Spleen (tissue), 11 donors: ENCODE data around the gene RNF167. TPM values are rescaled to one million over a fixed set of nuclear protein-coding genes. Genes with fewer than 3 reads are reported as not detected.

Experiments used
- DNase-seq: peaks from one replicate; pipeline ENCODE4 v3.0.0-alpha.2; 2020
- H3K27ac ChIP-seq, 8 donors: fragments of 200-600 bp; sonication (generic) in 7 of 8; 1 replicate in 4 of 8; 2 replicates in 4 of 8; pipeline versions ENCODE4 v1.5.0 to v1.8.0; 2016 to 2021; ENCODE audit warnings: inconsistent platforms in 4 of 8, mild to moderate bottlenecking in 4 of 8, moderate library complexity in 1 of 8
- H3K27me3 ChIP-seq, 7 donors: fragments of 200-600 bp; sonication (generic) in 6 of 7; replicated peaks in 1 of 7; 1 replicate in 4 of 7; 2 replicates in 3 of 7; pipeline versions ENCODE4 v1.5.0 to v1.8.0; 2016 to 2021; ENCODE audit warnings: inconsistent platforms in 3 of 7, mild to moderate bottlenecking in 1 of 7
- H3K36me3 ChIP-seq, 6 donors: fragments of 200-600 bp; sonication (generic) in 5 of 6; 1 replicate in 4 of 6; 2 replicates in 2 of 6; pipeline versions ENCODE4 v1.5.0 to v1.8.0; 2016 to 2021; ENCODE audit warnings: inconsistent platforms in 2 of 6
- H3K4me1 ChIP-seq, 6 donors: fragments of 200-600 bp; sonication (generic) in 5 of 6; 1 replicate in 3 of 6; 2 replicates in 3 of 6; pipeline versions ENCODE4 v1.5.0 to v1.8.0; 2016 to 2021; ENCODE audit warnings: inconsistent platforms in 3 of 6
- H3K4me3 ChIP-seq, 8 donors: fragments of 200-600 bp; sonication (generic) in 7 of 8; 1 replicate in 4 of 8; 2 replicates in 4 of 8; pipeline versions ENCODE4 v1.5.0 to v1.8.0; 2016 to 2021; ENCODE audit warnings: inconsistent platforms in 4 of 8, mild to moderate bottlenecking in 4 of 8, moderate library complexity in 2 of 8
- H3K9me3 ChIP-seq, 8 donors: fragments of 200-600 bp; sonication (generic) in 7 of 8; 1 replicate in 4 of 8; 2 replicates in 4 of 8; pipeline versions ENCODE4 v1.5.0 to v1.8.0; 2016 to 2021; ENCODE audit warnings: inconsistent platforms in 4 of 8
- CTCF ChIP-seq, 11 experiments: fragments of 200-600 bp in 7 of 11; fragments of 450-650 bp in 4 of 11; sonication (generic) in 4 of 11; IDR thresholded peaks in 8 of 11; conservative IDR thresholded peaks in 3 of 11; 1 replicate in 7 of 11; 2 replicates in 4 of 11; pipeline versions ENCODE4 v1.4.0 to v1.8.0; 2016 to 2021; ENCODE audit warnings: antibody characterized with exemption in 11 of 11, inconsistent platforms in 4 of 11, mild to moderate bottlenecking in 1 of 11
- POLR2A ChIP-seq, 3 donors: fragments of 450-650 bp; IDR thresholded peaks; one replicate each; pipeline ENCODE4 v1.5.1; 2017; ENCODE audit warnings: antibody characterized with exemption in 3 of 3, mild to moderate bottlenecking in 1 of 3
- POLR2AphosphoS5 ChIP-seq, 3 donors: sonication (generic); formaldehyde crosslinking; IDR thresholded peaks; one replicate each; pipeline ENCODE4 v1.5.1; 2017; ENCODE audit warnings: antibody characterized with exemption in 3 of 3
- WGBS, 5 donors: extraction: QIAGEN DNeasy Blood & Tissue Kit in 3 of 5; methylation state at CpG; one replicate each; pipeline versions ENCODE4 v1.1.5 to v1.1.7; 2013 to 2018; 5-methylcytosine and 5-hydroxymethylcytosine counted together
- intact Hi-C: fragments of 100-400 bp; cut with DNase I; formaldehyde crosslinking; loops from one replicate; pipeline ENCODE4 v1.15.0; 2023; ENCODE audit warnings: low total_unique reads
- polyA plus RNA-seq, 3 donors: library from polyadenylated mRNA; stranded (reverse); fragments of 200-250 nt; gene quantifications; one replicate each; pipeline ENCODE4 v1.2.1, GENCODE V29; 2013
- total RNA-seq, 7 donors: library from RNA; depleted of rRNA in 3 of 7; stranded (reverse); fragments of >200 nt in 3 of 7; fragmentation: NEBNext Ultra II Directional in 4 of 7; extraction: Animal tissue kit (Norgen Biotek cat#: 25700) in 4 of 7; gene quantifications; one replicate each; pipeline versions ENCODE4 v1.1.0 to v1.2.1, GENCODE V29; 2016 to 2021
- donor health status: healthy with polysubstance abuse.
- donor health status: DM: no; HTN: no; CAD: no; lungs with moderate emphysema.
- donor health status: DM: no; HTN: no; CAD: no.
- donor health status: Bipolar disorder and iron deficiency.
- donor health status: healthy.
- donor health status: DM: no; HTN: no; CAD: no.
- donor health status: DM: yes; HTN: yes; CAD: no.

RNF167 gene
- total and polyA plus RNA-seq, 10 donors: 57.6 to 146 (median 93.2) TPM

DNA sequence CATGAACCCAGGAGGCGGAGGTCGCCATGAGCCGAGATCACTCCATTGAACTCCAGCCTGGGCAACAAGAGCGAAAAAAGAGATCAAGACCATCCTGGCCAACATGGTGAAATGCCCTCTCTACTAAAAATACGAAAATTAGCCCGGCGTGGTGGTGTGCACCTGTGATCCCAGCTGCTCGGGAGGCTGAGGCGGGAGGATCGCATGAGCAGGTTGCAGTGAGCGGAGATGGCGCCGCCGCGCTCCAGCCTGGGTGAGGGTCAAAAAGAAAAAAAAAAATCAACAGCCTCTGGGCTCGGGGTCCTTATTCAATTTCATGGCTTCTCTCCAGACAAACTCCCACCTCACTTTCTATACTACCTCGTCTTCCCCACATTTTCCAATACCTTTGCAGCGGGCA is 11.2 kb upstream of the RNF167 start:
- TF ChIP-seq POLR2A (IDR thresholded peaks at IDR 0.05) (no peak), POLR2AphosphoS5 (IDR thresholded peaks at IDR 0.05) (peak in 1 of 3 donors; percentile 23)
- DNase-seq: no peak
- intact Hi-C loops: no loop called here

DNA sequence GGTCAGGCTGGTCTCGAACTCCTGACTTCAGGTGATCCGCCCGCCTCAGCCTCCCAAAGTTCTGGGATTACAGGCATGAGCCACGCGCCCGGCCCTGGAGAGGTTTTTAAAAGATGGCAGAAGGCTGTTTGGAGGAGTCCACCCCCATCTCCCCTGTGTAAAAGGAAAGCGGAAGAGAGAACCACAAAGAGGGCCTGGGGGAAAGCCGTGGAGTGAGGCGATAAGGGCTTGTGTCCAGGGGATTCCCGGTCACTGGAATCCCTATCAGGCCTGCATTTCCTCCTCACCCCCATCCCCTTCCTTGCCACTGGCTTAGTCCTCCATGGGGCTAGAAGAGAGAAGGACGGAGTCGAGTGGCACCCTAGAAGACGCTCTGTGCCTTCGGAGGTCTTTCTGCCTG is 8.1 kb upstream of the RNF167 start, which contains the start of gene GP1BA:
Gene GP1BA, plus strand, starts transcription at position 315 of the 400 bp plus-strand sequence. CDS start 328 bp downstream, outside the sequence.
- WGBS, 5 donors: 35 to 66% (median 41%) methylated on average over 14 of the region's 14 CpGs
- intact Hi-C loops: loop anchor here (10.0 kb wide), 1 partner anchor 63 kb away; the partner anchor contains the start of genes INCA1 and KIF1C
- no peaks in the 10 kb centered on the region for H3K9me3 ChIP-seq
- no peak for DNase-seq
- H3K27me3 ChIP-seq: no peaks in the 10 kb centered on the region
- peaks cover 0 to 18% (median 5%) of the 10 kb centered on the region in 6 donors for H3K36me3 ChIP-seq
- peaks cover 8 to 43% (median 16%) of the 10 kb centered on the region in 6 donors for H3K4me1 ChIP-seq
- peak within 1 kb of the TSS in 2 of 8 donors; percentile 5 to 13 for H3K27ac ChIP-seq
- no peak for TF ChIP-seq POLR2AphosphoS5 (IDR thresholded peaks at IDR 0.05)
- no peak for TF ChIP-seq CTCF (IDR thresholded peaks at IDR 0.05 in 8 of 11, conservative IDR thresholded peaks at IDR 0.05 in 3 of 11)
- no peak for TF ChIP-seq POLR2A (IDR thresholded peaks at IDR 0.05)
- H3K4me3 ChIP-seq: no peak within 1 kb of the TSS

More for the DNA sequence above, 11.2 kb upstream of the RNF167 start:
- WGBS, 5 donors: 95 to 98% (median 97%) methylated on average over 18 of the region's 18 CpGs
- Histone ChIP-seq H3K27ac (no peak overlapping the region), H3K27me3 (no peaks in the 10 kb centered on the region), H3K9me3 (no peaks in the 10 kb centered on the region), H3K4me1 (peaks cover under 1 to 22% (median 8%) of the 10 kb centered on the region in 6 donors), H3K36me3 (peaks cover 0 to 4% (median 0%) of the 10 kb centered on the region in 6 donors), H3K4me3 (no peak overlapping the region)

GRCh38 chr17:4932756-4933155 is 7.3 kb upstream of the RNF167 start:
- no peak overlapping the region for H3K4me3 ChIP-seq
- no peaks in the 10 kb centered on the region for H3K9me3 ChIP-seq
- intact Hi-C loops: loop anchor here (10.0 kb wide), 1 partner anchor 62 kb away; the partner anchor contains the start of genes INCA1 and KIF1C
- H3K36me3 ChIP-seq: peaks cover 0 to 26% (median 13%) of the 10 kb centered on the region in 6 donors
- H3K4me1 ChIP-seq: peaks cover 8 to 51% (median 18%) of the 10 kb centered on the region in 6 donors
- WGBS, 5 donors: 91 to 99% (median 92%) methylated on average over 12 of the region's 12 CpGs
- no peak for DNase-seq
- H3K27ac ChIP-seq: no peak overlapping the region
- TF ChIP-seq POLR2AphosphoS5 (IDR thresholded peaks at IDR 0.05) (peak in 1 of 3 donors; percentile 69), CTCF (IDR thresholded peaks at IDR 0.05 in 8 of 11, conservative IDR thresholded peaks at IDR 0.05 in 3 of 11) (no peak), POLR2A (IDR thresholded peaks at IDR 0.05) (no peak)
- H3K27me3 ChIP-seq: no peaks in the 10 kb centered on the region

GRCh38 chr17:4933646-4934045 is 6.4 kb upstream of the RNF167 start:
- DNase-seq: no peak
- no peaks in the 10 kb centered on the region for H3K27me3 ChIP-seq
- WGBS, 5 donors: 61 to 79% (median 67%) methylated on average over 7 to 16 of the region's 16 CpGs
- H3K36me3 ChIP-seq: peaks cover 0 to 34% (median 19%) of the 10 kb centered on the region in 6 donors
- peak overlapping the region in 1 of 8 donors; percentile 26 for H3K4me3 ChIP-seq
- TF ChIP-seq CTCF (IDR thresholded peaks at IDR 0.05 in 8 of 11, conservative IDR thresholded peaks at IDR 0.05 in 3 of 11): no peak
- TF ChIP-seq POLR2A (IDR thresholded peaks at IDR 0.05): no peak
- no peak for TF ChIP-seq POLR2AphosphoS5 (IDR thresholded peaks at IDR 0.05)
- peaks cover 11 to 60% (median 26%) of the 10 kb centered on the region in 6 donors for H3K4me1 ChIP-seq
- H3K9me3 ChIP-seq: no peaks in the 10 kb centered on the region
- peak overlapping the region in 3 of 8 donors; percentile 13 to 55 (median 52) for H3K27ac ChIP-seq
- intact Hi-C loops: loop anchor here (10.0 kb wide), 1 partner anchor 61 kb away; the partner anchor contains the start of genes INCA1 and KIF1C
